Astrocyte of the cerebellum (primary cell): ENCODE data around the gene THOP1.

Experiments
- DNase-seq: peaks from one replicate; pipeline ENCODE4 v3.0.0-alpha.2; 2011; ENCODE audit warnings: low read depth
- H3K4me3 ChIP-seq: 2 replicates; pipeline ENCODE4 v1.5.1; 2011; ENCODE audit warnings: mild to moderate bottlenecking, low read depth, low read length, moderate library complexity
- CTCF ChIP-seq: IDR thresholded peaks from 2 replicates; pipeline ENCODE4 v1.5.1; 2012; ENCODE audit warnings: low read length, low read depth, moderate library complexity, mild to moderate bottlenecking; ENCODE audit errors: missing control alignments
- in situ Hi-C: cut with HindIII; loops from 2 replicates; pipeline ENCODE4 v1.10.0; 2017; ENCODE audit warnings: low sequenced_read_pairs

Gene THOP1

GRCh38 chr19:2766594-2767372, 18.5 kb upstream of the THOP1 start:
- in situ Hi-C loops = no loop called here
- DNase-seq = no peak
- no peak overlapping the region for H3K4me3 ChIP-seq
- no peak for TF ChIP-seq CTCF

- in situ Hi-C loops = no loop called here
Measured at GRCh38 chr19:2767688-2768087, 17.6 kb upstream of the THOP1 start.

GRCh38 chr19:2768365-2769132, 16.8 kb upstream of the THOP1 start:
- TF ChIP-seq CTCF = no peak
- H3K4me3 ChIP-seq = no peak overlapping the region
- in situ Hi-C loops = no loop called here
- DNase-seq = no peak

More at GRCh38 chr19:2767688-2768087, 17.6 kb upstream of the THOP1 start:
- H3K4me3 ChIP-seq = no peak overlapping the region
- no peak for TF ChIP-seq CTCF
- no peak for DNase-seq

- no peak for DNase-seq
- no peak overlapping the region for H3K4me3 ChIP-seq
- in situ Hi-C loops = no loop called here
- TF ChIP-seq CTCF = no peak
Measured at GRCh38 chr19:2769218-2769617, 16.1 kb upstream of the THOP1 start.

- DNase-seq = no peak
- H3K4me3 ChIP-seq = no peak overlapping the region
- TF ChIP-seq CTCF = no peak
- in situ Hi-C loops = no loop called here
Measured at GRCh38 chr19:2770055-2771013, 15.0 kb upstream of the THOP1 start.
